SIG-M5 (cell line): ENCODE measurements around the gene SCYL3.
"Not testable (repeated sequence)": the region's sequence is repeated elsewhere in the genome, so short reads cannot be mapped to it uniquely, and the experiment has no call there.

Experiments used
- DNase-seq: peaks from one replicate; lab custom pipeline; 2025; lab: John Stamatoyannopoulos, UW

The SCYL3 gene

DNA sequence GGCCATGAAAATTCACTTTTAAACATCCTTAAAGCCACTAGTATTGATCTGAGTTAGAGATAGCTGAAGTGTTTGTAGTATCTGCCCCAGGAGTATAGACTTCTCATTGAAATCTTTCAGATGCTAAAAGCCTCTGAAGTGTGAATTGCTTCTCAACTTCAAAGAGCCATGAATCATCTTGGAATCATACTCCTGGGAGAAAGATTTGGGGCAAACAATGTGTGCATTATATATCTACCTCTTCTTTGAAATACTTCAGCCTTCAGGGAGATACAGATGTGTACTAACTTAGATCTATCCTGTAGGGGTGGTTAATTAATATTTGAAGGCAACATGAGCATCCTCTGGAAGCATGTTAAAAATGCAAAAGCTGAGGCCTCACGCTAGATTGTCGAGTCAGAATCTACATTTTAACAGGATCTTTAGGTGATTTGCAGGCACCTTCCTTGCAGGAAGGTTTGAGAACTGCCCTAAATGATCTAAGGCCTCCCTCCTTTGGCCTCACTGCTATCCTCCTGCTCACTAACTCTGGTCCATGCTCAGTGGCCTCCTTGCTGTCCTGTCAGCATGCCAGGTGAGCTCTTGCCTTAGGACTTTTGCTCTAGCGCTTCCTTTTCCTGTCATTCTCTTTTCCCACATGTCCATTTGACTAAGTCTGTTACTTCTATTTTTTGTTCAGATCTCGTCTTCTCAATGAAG is 6.0 kb upstream of the SCYL3 start:
- DNase-seq = no peak

DNA sequence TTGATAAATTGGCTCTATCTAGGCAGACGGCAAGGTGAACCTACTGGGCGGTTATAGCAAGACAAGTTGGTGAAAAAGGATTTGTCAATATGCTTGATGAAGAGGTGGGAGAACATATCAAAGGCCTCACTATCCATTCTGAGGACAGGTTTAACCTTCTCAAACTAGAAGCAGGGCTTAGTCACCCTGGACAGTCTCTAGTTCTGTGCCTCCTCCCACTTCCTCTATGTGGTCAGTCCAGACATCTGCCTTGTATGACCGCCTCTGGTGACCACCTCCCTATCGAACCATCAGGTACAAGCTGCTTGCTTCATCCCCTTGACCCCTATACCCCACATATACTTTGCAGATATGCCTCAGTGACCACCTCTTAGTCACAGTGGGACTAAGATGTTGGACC is 2.3 kb upstream of the SCYL3 start:
- DNase-seq = no peak

DNA sequence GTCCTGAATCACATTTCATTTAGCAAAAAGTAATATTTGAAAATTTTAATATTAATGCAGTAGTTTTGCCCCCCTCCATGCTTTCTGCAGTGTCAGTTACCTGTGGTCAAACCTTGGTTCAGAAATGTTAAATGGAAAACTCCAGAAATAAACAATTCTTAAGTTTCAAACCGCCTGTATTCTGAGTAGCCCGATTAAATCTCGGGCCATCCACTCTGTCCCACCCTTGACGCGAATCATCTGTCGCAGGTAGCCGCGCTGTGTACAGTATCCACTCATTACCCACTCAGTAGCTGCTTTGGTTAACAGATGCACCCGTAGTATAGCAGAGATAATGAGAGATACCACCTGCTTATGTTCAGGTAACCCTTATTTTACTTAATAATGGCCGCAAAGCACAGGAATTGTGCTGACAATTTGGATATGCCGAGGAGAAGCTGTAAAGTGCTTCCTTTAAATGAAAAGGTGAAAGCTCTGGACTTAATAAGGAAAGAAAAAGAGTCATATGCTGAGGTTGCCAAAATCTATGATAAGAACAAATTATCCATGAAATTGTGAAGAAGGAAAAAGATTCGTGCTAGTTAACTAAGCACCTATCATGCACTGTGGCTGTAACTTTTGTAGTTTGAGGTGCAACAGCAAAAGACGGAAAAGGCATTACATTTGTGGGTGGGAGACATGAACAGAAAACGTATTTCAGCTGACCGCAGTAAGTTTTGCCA is 889 bp upstream of the SCYL3 start:
- no peak for DNase-seq

DNA sequence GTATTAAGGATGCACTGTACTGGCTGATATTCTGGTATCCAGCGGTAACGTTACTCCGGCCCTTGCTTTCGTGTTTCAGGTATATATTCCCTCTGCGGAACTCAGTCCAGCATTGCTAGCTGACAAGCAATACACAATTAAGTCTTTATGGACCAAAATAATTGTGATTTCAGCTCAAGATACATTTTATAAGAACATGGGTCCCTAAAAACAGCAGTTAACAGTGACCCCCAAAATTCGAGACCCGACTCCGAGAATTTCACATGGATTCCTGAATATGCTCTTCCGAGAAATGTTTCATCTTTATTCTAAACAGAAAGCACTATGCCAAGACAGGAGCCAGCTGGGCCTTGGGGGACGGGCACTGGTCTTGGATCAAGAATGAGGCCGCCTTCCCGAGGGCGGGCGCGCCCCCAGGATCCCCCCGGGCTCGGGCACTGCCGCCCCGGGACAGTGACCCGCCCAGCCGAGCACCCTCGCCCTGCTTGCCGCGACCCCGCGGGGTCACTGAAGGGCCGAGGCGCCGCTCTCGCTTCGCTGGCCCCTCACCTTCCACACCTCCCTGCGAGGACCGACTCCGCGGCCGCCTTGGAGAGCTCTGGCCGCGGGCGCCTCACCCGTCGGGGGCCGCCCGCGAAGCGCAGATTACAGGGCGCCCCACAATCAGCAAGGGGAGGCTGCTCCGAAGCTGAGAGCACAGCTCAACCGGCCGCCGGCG is 610 bp downstream of the SCYL3 start:
- no peak for DNase-seq

DNA sequence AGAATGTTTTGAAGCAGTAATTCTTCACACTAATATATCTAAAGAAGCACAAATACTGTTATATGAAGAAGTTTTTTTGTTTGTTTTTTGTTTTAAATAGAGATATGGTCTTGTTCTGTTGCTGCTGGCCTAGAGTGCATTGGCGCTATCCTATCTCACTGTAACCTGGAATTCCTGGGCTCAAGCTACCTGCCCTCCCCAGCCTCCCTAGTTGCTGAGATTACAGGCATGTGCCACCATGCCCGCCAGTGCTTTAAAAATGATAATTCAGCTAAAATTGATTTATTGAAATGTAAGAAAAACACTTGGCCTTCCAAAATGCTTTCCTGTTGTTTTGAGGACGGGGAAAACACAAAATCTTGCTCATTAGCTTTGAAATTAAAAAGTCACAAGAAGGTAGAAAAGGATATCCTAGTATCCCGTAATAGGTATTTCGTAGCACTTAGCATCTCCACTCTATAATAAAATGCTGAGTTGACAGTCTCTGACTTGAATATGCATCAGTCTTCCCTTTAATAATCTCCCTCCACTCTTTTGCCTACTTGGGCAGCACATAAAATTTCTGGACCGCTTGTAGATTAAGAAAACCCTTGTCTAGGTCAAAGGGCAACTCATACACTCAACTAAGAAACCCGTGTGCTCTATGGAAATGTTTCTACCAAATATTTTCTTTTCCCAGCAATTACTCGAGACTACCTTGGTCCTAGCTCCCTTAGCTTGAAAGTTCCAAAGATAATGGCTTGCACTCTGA is 1.3 kb downstream of the SCYL3 start:
- DNase-seq = no peak

DNA sequence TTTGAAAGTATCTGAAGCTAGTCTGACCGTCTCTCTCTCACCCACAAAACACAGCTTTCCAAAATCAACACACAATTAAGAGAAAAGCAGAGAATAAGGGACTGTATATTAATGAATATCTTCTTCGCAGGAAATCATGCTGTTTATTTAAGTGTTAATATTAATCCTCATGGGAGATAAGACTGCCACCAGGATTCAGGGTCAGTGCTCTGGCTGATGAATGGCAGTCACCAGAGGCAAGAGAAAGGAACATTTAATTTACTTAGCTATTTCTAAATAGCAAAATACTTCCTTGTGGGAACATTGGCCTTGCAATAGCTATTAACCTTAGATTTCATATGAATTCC is 2.2 kb downstream of the SCYL3 start:
- DNase-seq = no peak

DNA sequence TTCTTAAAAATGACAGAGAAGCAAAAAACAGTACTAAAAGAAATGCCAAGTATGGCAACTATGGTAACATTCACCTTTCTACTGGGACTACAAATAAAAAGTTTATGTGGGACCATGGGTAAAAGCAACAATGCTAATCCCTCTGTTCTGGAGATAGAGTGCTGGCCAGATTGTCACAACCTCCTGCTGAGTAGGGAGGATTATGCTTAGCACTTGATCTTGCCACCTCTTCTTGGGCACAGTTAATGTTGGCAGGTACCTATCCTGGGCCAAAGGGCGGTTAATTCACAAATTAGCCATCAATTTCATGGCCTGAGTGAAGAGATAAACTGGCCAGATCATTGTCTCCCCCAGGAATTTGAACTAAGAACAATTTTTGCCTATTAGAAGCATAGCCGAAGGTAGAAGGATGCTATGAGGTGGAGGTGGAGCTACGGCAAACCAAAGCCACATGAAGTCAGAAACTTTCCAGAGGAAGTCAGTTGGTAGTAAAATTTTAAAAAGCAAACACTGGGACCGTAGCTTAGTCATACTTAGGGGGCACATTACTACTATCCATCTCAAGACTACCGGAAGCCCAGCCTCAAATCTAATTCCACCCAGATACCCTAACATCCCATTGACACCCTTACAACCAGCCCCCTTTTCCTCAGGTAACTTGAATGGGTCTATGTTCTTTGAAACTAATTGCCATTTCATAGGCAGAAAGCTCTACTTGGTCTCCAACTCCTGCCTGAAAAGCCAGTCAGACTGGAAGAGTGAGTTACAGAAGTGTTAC is 2.7 kb downstream of the SCYL3 start:
- peak; percentile 9 for DNase-seq

DNA sequence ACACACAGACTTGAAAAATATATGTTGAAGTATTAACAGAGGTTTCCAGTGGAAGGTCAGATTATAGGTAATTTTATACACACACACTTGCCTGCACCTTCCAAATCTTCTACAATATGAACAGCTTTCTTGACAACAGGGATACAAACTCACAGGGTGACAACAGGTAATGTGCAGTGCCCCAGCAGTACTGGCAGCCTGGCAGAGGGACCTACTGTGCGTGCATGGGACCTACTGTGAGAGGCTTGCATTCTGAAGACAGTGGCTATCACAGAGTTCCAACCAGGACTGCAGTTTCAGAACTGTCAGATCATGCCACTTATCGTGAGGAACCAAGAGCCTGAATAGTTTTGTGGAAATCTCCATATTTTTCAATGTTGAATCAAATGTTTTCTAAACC is 3.8 kb downstream of the SCYL3 start:
- DNase-seq = no peak

DNA sequence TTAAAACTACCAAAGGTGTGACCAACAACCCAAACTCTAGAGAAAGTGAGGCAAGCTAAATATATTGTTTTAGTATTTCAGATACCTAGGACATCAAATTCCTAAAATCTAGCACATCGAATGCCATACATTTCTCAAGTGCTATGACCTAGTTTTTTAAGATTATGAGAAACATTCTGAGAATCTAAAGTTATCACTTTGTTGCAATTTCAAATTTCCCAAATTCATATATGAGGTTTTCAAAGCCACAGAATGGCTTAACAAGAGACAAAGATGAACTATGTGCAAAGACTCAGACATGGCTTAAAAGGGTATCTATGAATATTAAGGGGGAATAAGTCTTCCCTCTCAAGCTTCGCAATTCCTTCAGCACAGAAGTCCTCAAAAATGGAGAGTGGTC is 6.8 kb downstream of the SCYL3 start:
- DNase-seq = no peak

DNA sequence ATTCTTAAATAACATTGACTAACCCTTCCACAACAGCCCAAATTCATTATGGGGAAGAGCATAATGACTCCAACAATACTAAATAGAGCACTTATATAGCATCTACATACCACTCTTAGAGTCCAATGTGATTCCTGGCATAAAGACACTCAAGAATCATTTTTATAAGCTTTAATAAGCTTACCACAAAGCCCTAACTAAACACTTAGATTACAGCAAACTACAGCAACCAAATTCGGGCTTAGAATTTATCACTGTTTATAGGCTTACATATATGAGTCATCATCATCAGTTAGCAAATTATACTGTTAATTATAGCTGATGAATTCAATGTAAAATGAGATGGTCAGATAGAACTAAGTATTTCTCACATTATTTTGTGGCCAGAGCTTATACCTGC is 7.3 kb downstream of the SCYL3 start:
- no peak for DNase-seq

DNA sequence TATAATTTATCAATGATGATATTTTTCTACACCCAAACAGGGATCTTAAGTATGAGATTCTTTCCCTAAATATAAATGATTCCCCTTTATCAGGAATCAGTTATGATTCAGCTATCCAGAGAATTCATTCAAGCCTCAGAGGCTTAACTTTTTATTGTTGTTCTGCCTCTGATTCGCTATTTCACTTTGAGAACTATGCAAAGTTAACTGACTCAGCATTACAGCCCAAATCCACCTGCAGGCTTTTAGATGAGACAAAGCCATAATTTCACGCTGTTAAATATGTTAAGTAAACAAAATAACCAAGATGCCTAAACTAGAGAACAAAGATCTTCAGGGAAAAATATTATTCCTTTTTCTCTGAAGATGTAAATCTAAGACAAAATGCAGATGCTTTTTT is 8.5 kb downstream of the SCYL3 start:
- DNase-seq = no peak

DNA sequence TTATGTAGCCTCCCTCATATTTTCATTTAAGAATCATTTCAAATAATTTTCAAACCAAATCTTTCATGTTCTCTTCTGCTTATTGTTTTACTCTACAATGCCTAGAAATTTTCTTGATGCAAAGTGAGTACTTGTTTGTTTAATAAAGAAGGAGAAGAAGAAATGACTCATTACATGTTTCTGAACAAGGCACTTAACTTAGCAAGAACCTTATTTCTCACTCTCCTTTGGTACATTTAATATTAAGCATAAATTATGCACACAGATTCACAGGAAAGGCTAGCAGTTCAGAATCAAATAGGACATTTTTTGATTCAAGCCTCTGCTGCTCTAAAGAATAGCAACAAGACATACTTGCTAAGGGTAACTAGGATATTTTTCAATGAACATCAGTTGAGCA is 9.1 kb downstream of the SCYL3 start:
- no peak for DNase-seq

DNA sequence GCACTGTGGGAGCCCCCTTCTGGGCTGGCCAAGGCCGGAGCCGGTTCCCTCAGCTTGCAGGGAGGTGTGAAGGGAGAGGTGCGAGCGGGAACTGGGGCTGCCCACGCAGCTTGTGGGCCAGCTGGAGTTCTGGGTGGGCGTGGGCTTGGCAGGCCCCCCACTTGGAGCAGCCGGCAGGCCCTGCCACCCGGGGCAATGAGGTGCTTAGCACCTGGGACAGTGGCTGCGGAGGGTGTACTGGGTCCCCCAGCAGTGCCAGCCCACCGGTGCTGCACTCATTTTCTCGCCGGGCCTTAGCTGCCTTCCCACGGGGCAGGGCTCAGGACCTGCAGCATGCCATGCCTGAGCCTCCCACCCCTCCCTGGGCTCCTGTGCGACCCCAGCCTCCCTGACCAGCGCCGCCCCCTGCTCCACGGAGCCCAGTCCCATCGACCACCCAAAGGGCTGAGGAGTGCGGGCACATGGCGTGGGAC is 11.6 kb downstream of the SCYL3 start:
- DNase-seq = no peak

DNA sequence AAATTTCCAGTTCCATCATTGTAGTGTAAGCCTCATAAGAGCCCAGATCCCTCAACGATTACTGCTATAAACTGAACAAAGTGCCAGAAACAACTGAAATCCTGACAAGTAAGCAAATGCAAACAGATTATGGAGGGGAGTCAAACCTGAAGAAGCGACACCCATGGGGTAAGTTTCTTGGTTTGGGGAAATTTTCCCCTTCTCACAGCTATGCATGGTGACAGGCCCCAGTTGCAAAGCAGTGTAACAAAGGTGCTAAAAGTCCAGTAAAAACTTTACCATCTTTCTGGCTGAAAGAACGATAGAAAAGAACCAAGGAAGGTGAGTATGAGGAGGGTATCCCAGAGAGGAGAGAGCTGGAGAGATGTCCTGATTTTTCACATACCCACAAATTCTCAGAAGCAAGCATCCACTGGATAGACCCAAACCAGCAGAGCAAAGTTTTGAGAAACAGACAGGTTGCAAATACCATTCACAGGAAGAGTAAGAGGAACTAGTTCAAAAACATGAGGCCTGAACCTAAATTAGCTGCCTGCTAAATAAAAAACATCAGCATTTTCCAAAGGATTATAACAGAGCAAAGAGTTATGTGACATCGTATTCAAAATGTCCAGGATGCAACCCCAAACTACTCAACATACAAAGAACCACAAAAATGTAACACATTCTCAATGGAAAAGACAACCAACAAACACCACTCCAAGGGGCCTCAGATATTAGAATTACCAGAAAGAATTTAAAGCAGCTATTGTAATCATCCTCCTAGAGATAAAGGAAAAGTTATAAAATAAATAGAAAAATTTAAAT is 14.5 kb downstream of the SCYL3 start:
- no peak for DNase-seq

DNA sequence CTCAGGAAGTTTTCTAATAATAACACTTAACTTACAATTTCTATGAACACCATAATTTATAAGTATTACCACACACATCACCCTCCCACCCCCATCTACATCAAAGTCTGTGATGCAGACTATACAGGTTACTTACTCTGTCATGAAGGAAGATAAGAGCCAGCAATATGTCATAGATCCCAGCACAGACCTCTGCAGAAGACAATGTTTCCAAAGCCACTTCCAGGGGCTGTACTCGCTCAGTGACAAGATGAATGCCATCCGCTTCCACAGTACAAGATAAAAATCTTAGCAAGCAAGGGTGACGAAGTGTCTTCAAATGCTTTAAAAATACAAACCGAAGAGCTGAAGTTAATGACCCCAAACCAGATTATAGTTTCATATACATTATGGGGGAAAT is 15.2 kb downstream of the SCYL3 start:
- DNase-seq = no peak

DNA sequence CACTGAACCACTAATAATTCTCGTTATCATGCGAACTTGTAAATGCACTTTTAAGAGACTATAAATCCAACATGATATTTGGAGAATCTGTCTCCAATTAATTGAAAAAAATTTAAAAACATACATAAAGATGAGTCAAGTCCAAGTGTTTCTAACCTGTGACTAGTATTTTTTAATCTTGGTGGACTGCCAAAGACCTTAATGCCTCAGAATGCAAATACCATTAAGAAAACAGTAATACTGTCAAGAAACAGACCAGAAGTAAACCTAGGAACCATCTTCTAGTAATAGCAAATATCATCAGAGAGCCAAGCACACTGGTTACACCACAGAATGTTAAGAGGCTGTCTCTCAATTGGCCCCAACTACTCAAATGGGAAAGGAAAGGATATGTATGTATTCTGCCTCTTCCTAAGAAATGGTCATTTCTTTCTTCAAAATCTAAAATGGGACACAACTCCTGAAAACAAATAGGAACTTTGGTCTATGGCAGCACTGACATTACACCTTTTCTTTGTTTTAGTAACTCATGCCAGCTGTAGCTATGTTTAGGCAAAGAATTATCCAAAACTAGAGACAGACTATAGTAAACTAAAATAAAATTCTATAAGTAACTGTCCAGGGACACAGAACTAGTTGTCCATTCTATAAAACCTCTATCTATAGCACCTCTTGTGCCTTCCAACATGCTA is 15.8 kb downstream of the SCYL3 start:
- no peak for DNase-seq

DNA sequence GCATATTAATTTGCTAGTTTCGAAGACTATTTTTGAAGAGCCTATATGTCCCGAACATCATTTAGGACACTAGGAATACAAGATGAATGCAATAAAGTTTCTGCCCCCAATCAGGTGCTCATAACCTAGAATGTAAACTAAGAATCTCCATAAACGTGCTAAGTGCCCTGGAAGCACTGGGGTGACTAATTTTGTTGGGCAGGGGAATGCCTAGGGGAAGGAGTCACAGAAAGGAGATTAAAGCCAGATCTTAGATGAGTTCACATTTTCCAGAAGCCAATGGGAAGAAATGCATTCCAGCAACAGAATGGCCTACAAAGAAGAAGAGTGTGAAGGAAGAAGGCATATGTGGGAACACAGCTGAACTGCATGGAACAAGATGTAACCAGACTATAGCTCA is 19.5 kb downstream of the SCYL3 start:
- no peak for DNase-seq

DNA sequence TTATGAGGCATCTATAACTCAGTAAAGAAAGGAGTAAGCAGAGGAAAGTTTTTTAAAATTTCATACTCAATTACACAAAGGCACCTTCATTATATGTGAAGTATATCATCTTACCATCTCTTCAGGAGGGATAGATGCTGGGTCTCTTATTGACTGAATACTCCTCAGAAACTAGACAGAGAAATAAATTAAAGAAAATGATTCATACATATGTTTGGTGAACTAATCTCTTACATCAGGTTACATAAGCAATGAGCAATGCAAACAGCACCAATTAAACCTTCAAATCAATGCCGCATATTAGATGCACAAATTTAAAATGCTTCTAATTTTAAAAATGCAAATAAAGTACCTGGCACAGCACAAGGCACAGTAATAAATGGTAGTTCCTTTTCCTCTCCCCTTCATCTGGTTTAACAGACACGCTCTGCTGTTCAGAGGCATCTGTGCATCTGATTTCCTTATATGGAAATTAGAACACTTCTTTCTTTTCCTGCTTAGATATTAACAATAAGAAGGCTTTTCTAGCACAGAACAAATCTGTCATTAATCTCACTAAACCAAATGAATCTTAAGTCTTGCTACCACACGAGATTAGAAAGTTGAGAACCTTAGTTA is 20.0 kb downstream of the SCYL3 start:
- no peak for DNase-seq

DNA sequence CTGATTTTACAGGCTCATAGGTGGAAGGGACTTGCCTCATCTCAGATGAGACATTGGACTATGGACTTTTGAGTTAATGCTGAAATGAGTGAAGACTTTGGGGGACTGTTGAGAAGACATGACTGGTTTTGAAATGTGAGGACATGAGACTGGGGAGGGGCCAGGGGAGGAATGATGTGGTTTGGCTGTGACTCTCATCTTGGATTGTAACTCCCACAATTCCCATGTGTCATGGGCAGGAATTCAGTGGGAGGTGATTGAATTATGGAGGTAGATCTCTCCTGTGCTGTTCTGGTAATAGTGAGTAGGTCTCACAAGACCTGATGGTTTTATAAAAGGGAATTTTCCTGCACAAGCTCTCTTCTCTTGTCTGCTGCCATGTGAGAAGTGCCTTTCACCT is 20.8 kb downstream of the SCYL3 start:
- no peak for DNase-seq

DNA sequence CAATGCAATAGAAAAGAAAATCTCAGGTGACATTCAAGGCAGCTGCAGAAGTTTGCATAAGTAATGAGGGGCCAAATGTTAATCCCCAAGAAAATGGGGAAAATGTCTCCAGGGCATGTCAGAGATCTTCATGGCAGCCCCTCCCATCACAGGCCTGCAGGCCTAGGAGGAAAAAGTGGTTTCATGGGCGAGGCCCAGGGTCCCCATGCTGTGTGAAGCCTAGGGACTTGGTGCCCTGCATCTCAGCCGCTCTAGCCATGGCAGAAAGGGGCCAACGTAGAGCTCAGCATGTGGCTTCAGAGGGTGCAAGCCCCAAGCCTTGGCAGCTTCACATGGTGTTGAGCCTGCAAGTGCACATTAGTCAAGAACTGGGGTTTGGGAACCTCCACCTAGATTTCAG is 21.7 kb downstream of the SCYL3 start:
- not testable (repeated sequence) for DNase-seq
